ENCODE data around the gene KAT8.

GRCh38 chr16:31085873-31086628 is 31.4 kb upstream of the KAT8 start:
- TF ChIP-seq ELF4 (IDR thresholded peaks at IDR 0.05) (no peak), BHLHE40 (IDR thresholded peaks at IDR 0.05; ENCODE audit: borderline replicate concordance) (no peak), FOXA1 (IDR thresholded peaks at IDR 0.05) (no peak), ARNT (IDR thresholded peaks at IDR 0.05) (no peak), HDGF (IDR thresholded peaks at IDR 0.05; ENCODE audit: borderline replicate concordance) (no peak), PKNOX1 (IDR thresholded peaks at IDR 0.05) (no peak), SP1 (IDR thresholded peaks at IDR 0.05) (no peak), L3MBTL2 (conservative IDR thresholded peaks at IDR 0.05) (no peak), FOXK2 (IDR thresholded peaks at IDR 0.05) (no peak), CTBP1 (IDR thresholded peaks at IDR 0.05; ENCODE audit: borderline replicate concordance) (no peak), SUZ12 (IDR thresholded peaks at IDR 0.05) (no peak)

Measured in HEK293T (cell line).